GM12878 (cell line): ENCODE measurements around the gene CTCFL. TPM values are rescaled to one million over a fixed set of nuclear protein-coding genes. Genes with fewer than 3 reads are reported as not detected.

Experiments used
- ATAC-seq: fragments of 200-7000 bp; cut with Tn5 transposase; 3 replicates; pipeline ENCODE4 v1.9.1; 2020; ENCODE audit warnings: mild to moderate bottlenecking, moderate library complexity
- BruUV-seq: library from RNA; stranded (reverse); fragments of 400-500 nt; replicated peaks from 2 replicates; lab custom pipeline; 2021; lab: Mats Ljungman, UMichigan
- CTCF ChIA-PET: fragments of 300-600 bp; sonication (Branson Sonifier 250); formaldehyde crosslinking; extraction: SDS; loops from one replicate; lab custom pipeline; 2021; ENCODE audit warnings: inconsistent platforms; lab: Yijun Ruan, JAX
- POLR2A ChIA-PET: fragments of 350-600 bp; formaldehyde crosslinking; extraction: SDS; loops from one replicate; lab custom pipeline; 2021; ENCODE audit warnings: inconsistent platforms; lab: Charles Lee
- RAD21 ChIA-PET: fragments of 300-600 bp; sonication (Branson Sonifier 250); formaldehyde crosslinking; loops from one replicate; lab custom pipeline; 2023; ENCODE audit warnings: antibody characterized with exemption; ENCODE audit not compliant: unreplicated experiment; lab: Charles Lee
- SMC1A ChIA-PET: fragments of 300-600 bp; sonication (Branson Sonifier 250); formaldehyde crosslinking; loops from one replicate; lab custom pipeline; 2023; ENCODE audit not compliant: unreplicated experiment, uncharacterized antibody; lab: Charles Lee
- DNase-seq: peaks from one replicate; pipeline ENCODE4 v3.0.0-alpha.2; 2011; ENCODE audit warnings: low read depth, low spot score
- FAIRE-seq: peaks from 3 replicates; lab custom pipeline; 2011; peaks lifted over from hg19 to GRCh38; lab: Jason Lieb, UNC
- H2AFZ ChIP-seq: 2 replicates; pipeline ENCODE4 v1.6.0; 2011; ENCODE audit warnings: low read depth, low read length, control low read depth; ENCODE audit not compliant: control insufficient read depth
- H3K27ac ChIP-seq: 2 replicates; pipeline ENCODE4 v1.5.1; 2011; ENCODE audit warnings: control low read depth; ENCODE audit not compliant: control insufficient read depth, insufficient read depth
- H3K27me3 ChIP-seq, 2 experiments: replicated peaks in 1 of 2; 2 replicates each; pipeline versions ENCODE4 v1.6.0 to v1.6.1; 2011; ENCODE audit warnings: low read length in 1 of 2; ENCODE audit not compliant: control insufficient read depth in 2 of 2, insufficient read depth in 2 of 2
- H3K36me3 ChIP-seq, 2 experiments: 2 replicates each; pipeline ENCODE4 v1.5.1; 2011; ENCODE audit warnings: low read length in 1 of 2; ENCODE audit not compliant: control insufficient read depth in 2 of 2, insufficient read depth in 2 of 2
- H3K4me1 ChIP-seq: 2 replicates; pipeline ENCODE4 v1.6.1; 2011; ENCODE audit warnings: mild to moderate bottlenecking, low read length, moderate library complexity, mixed read lengths; ENCODE audit not compliant: control insufficient read depth, insufficient read depth
- H3K4me2 ChIP-seq: 2 replicates; pipeline ENCODE4 v1.6.0; 2011; ENCODE audit warnings: control low read depth; ENCODE audit not compliant: control insufficient read depth, insufficient read depth
- H3K4me3 ChIP-seq: fragments of 200-600 bp; sonication (generic); 2 replicates; pipeline ENCODE4 v1.5.1; 2016
- H3K79me2 ChIP-seq: 2 replicates; pipeline ENCODE4 v1.6.0; 2011; ENCODE audit warnings: low read length; ENCODE audit not compliant: control insufficient read depth, insufficient read depth
- H3K9ac ChIP-seq: 2 replicates; pipeline ENCODE4 v1.8.0; 2011; ENCODE audit warnings: low read length, control low read depth, mixed read lengths; ENCODE audit not compliant: control insufficient read depth, insufficient read depth
- H3K9me3 ChIP-seq: replicated peaks from 3 replicates; pipeline ENCODE4 v1.5.1; 2011; ENCODE audit warnings: mild to moderate bottlenecking, low read length; ENCODE audit not compliant: control insufficient read depth, insufficient read depth
- H4K20me1 ChIP-seq: 2 replicates; pipeline ENCODE4 v1.6.0; 2011; ENCODE audit not compliant: control insufficient read depth, insufficient read depth
- ASH2L ChIP-seq: fragments of 300-600, 200-600 bp; sonication (generic); IDR thresholded peaks from 2 replicates; pipeline ENCODE4 v1.6.1; 2017; ENCODE audit warnings: low read depth, mild to moderate bottlenecking, borderline replicate concordance
- BCL11A ChIP-seq: IDR thresholded peaks from 2 replicates; pipeline ENCODE4 v1.6.1; 2011; ENCODE audit warnings: low read depth, low read length
- BMI1 ChIP-seq: fragments of 450-650 bp; IDR thresholded peaks from 2 replicates; pipeline ENCODE4 v1.6.1; 2016; ENCODE audit warnings: mild to moderate bottlenecking, moderate library complexity, borderline replicate concordance
- CBX5 ChIP-seq: sonication (generic); IDR thresholded peaks from 2 replicates; pipeline ENCODE4 v1.6.1; 2016; ENCODE audit warnings: low read depth, moderate library complexity, mild to moderate bottlenecking, inconsistent platforms
- CHD4 ChIP-seq: fragments of 200-600 bp; sonication (generic); IDR thresholded peaks from 2 replicates; pipeline ENCODE4 v1.6.1; 2016; ENCODE audit warnings: mild to moderate bottlenecking
- EED ChIP-seq: sonication (generic); IDR thresholded peaks from 2 replicates; pipeline ENCODE4 v1.6.1; 2016; ENCODE audit warnings: antibody characterized with exemption, low read depth
- GATAD2B ChIP-seq: fragments of 450-650 bp; conservative IDR thresholded peaks from 2 replicates; pipeline ENCODE4 v1.6.1; 2017; ENCODE audit warnings: low read depth, mild to moderate bottlenecking, moderate library complexity
- IKZF1 ChIP-seq: fragments of 450-650 bp; conservative IDR thresholded peaks from 2 replicates; pipeline ENCODE4 v1.6.1; 2017; ENCODE audit warnings: antibody characterized with exemption, mild to moderate bottlenecking
- MXI1 ChIP-seq: fragments of 150-350 bp; IDR thresholded peaks from 2 replicates; pipeline ENCODE4 v1.6.1; 2011; ENCODE audit warnings: low read depth, mild to moderate bottlenecking, inconsistent platforms, low read length, improper control_type of control experiment
- POLR2A ChIP-seq: IDR thresholded peaks from 2 replicates; pipeline ENCODE4 v1.6.1; 2011; ENCODE audit warnings: low read depth, mild to moderate bottlenecking, low read length
- RELA ChIP-seq: fragments of 450-650 bp; IDR thresholded peaks from 2 replicates; pipeline ENCODE4 v1.8.0; 2014; ENCODE audit warnings: borderline replicate concordance; ENCODE audit not compliant: partially characterized antibody
- TCF7 ChIP-seq: IDR thresholded peaks from 2 replicates; pipeline ENCODE4 v1.6.1; 2014; ENCODE audit warnings: antibody characterized with exemption, borderline replicate concordance
- YY1 ChIP-seq: IDR thresholded peaks from 2 replicates; pipeline ENCODE4 v1.6.1; 2011; ENCODE audit warnings: low read depth, mild to moderate bottlenecking, low read length
- WGBS: methylation state at CpG from one replicate; pipeline ENCODE4 v1.1.6; 2016; ENCODE audit warnings: low lambda C conversion rate; ENCODE audit not compliant: insufficient replicate concordance, insufficient coverage; ENCODE audit errors: missing lambda C conversion rate; 5-methylcytosine and 5-hydroxymethylcytosine counted together
- in situ Hi-C: fragments of 300-500 bp; cut with MboI; formaldehyde crosslinking; loops from 9 replicates; pipeline ENCODE4 v1.14.3; 2018; ENCODE audit warnings: mixed read lengths
- intact Hi-C: fragments of 100-400 bp; cut with micrococcal nuclease; formaldehyde crosslinking; loops from one replicate; pipeline ENCODE4 v1.14.2; 2022; ENCODE audit not compliant: unreplicated experiment
- polyA plus RNA-seq, 11 experiments: library from polyadenylated mRNA; depleted of rRNA in 4 of 11; unstranded in 6 of 11; stranded (reverse) in 5 of 11; fragments of >200 nt; fragmentation: Nextera tagmentation in 4 of 11; fragmentation: Illumina TruSeq in 1 of 11; extraction: Ambion mirVana in 4 of 11; extraction: Trizol in 1 of 11; gene quantifications; 1 replicate in 1 of 11; 2 replicates in 10 of 11; pipeline versions ENCODE4 v1.2.1 to v1.2.3, GENCODE V29; 2011 to 2016; ENCODE audit warnings: inconsistent platforms in 2 of 11, missing spikeins in 2 of 11, low read depth in 1 of 11
- total RNA-seq, 4 experiments: library from RNA; depleted of rRNA in 3 of 4; stranded (reverse); fragments of >200 nt in 3 of 4; fragmentation: Illumina TruSeq in 1 of 4; extraction: Trizol in 1 of 4; gene quantifications; 2 replicates each; pipeline versions ENCODE4 v1.2.1 to v1.2.3, GENCODE V29; 2013 to 2021
- TF ChIP-seq, protein P1 (sequence below): fragments of 450-650 bp; IDR thresholded peaks from 2 replicates; pipeline ENCODE4 v1.6.1; 2017; ENCODE audit warnings: borderline replicate concordance
- TF ChIP-seq, protein P2 (sequence below): IDR thresholded peaks from 2 replicates; pipeline ENCODE4 v1.6.1; 2012; ENCODE audit warnings: low read depth, low read length, improper control_type of control experiment
- TF ChIP-seq, protein P3 (sequence below): fragments of 450-650 bp; IDR thresholded peaks from 2 replicates; pipeline ENCODE4 v1.6.1; 2017; ENCODE audit warnings: mild to moderate bottlenecking, low read depth, inconsistent platforms; ENCODE audit not compliant: poor library complexity, severe bottlenecking

The CTCFL gene
- total and polyA plus RNA-seq, 10 of the 15 experiments (the other 5 are each of a cell fraction or from before 2014, with no cell fraction given): 0.06 to 0.20 (median 0.11) TPM; not detected in 4

DNA sequence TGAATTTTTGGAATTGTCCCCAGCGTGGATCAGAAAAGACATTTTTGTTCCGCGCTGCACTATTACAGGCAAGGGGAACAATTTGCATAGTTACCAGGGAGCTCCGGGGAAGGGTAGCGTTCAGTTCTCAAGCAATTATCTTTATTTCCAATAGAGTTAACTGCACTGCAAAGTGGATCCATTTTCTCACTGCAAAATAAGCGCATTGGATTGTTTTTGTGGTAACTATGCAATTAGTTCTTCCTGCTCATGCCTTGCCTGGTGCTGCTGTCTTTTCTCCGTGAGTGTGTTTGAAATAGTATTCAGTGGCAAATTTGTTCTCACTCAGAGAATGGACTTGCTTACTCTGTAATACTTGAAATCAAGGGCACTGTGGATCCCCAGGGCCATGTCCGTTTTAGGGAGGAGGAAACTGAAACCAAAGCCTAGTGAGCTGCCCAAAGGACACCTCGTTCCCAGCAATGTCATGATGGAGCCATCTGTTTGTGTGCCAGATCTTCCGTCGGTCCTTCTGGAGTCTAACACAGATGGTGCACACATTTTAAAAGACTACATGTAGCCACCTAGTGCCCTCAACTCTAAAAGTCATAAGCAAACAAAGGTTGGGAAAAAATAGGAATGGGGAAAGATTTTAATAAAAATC, 28.6 kb upstream of the CTCFL start:
- ChIA-PET SMC1A (interaction anchor here (0.6 to 1.4 kb wide), 2 partner anchors 12 to 19 kb away, joined by 3 read pairs; no protein-coding TSS in a partner anchor), CTCF (no interaction called here), RAD21 (no interaction called here), POLR2A (no interaction called here)
- no TSS peak for BruUV-seq
- no peak overlapping the region for H2AFZ ChIP-seq
- no peak overlapping the region for H3K9ac ChIP-seq
- H3K4me2 ChIP-seq: no peak overlapping the region
- no peak overlapping the region for H3K27ac ChIP-seq
- H3K36me3 ChIP-seq: no peaks in the 10 kb centered on the region
- H3K4me3 ChIP-seq: no peak overlapping the region
- no peaks in the 10 kb centered on the region for H3K79me2 ChIP-seq
- intact Hi-C loops: no loop called here
- in situ Hi-C loops: no loop called here
- DNase-seq (no peak), FAIRE-seq (no peak), ATAC-seq (no peak)
- no peaks in the 10 kb centered on the region for H3K9me3 ChIP-seq
- TF ChIP-seq EED (no peak), IKZF1 (no peak), GATAD2B (no peak), RELA (no peak), POLR2A (no peak)
- TF ChIP-seq, protein P1, sequence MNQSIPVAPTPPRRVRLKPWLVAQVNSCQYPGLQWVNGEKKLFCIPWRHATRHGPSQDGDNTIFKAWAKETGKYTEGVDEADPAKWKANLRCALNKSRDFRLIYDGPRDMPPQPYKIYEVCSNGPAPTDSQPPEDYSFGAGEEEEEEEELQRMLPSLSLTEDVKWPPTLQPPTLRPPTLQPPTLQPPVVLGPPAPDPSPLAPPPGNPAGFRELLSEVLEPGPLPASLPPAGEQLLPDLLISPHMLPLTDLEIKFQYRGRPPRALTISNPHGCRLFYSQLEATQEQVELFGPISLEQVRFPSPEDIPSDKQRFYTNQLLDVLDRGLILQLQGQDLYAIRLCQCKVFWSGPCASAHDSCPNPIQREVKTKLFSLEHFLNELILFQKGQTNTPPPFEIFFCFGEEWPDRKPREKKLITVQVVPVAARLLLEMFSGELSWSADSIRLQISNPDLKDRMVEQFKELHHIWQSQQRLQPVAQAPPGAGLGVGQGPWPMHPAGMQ: no peak
- H4K20me1 ChIP-seq: no peaks in the 10 kb centered on the region
- 45% methylated on average over 11 of the region's 11 CpGs for WGBS
- no peaks in the 10 kb centered on the region for H3K4me1 ChIP-seq
- H3K27me3 ChIP-seq: peaks cover 5 to 6% of the 10 kb centered on the region in 2 experiments; a peak in 3 of 4 replicates

DNA sequence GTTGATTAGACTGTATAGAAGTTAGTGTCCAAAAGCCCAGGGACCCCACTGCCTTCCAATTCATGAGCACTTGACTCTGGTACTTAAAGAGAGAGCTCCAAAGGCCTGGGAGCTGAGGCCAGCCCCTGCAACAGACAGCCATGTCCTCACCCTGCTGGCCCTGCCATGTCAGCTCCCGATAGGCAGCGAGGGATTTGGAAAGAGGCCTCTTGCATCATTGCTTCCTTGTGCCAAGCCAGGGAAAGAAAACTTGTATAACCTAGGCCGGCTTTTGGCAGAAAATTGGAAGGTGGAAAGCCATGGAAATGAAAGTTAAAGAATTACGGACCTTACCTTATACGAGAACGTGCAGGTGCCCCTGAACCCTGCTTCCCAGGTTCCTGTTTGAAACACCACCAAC, 27.5 kb upstream of the CTCFL start:
- ChIA-PET CTCF (no interaction called here), POLR2A (no interaction called here), RAD21 (no interaction called here), SMC1A (no interaction called here)
- FAIRE-seq: no peak
- BruUV-seq: no TSS peak
- no peak overlapping the region for H3K9ac ChIP-seq
- no peak overlapping the region for H3K4me3 ChIP-seq
- no peaks in the 10 kb centered on the region for H3K36me3 ChIP-seq
- H3K79me2 ChIP-seq: no peaks in the 10 kb centered on the region
- WGBS: 75% methylated on average over 6 of the region's 6 CpGs
- H3K9me3 ChIP-seq: no peaks in the 10 kb centered on the region
- DNase-seq: no peak
- no peaks in the 10 kb centered on the region for H3K4me1 ChIP-seq
- ATAC-seq: no peak
- no peaks in the 10 kb centered on the region for H4K20me1 ChIP-seq
- no peak overlapping the region for H3K4me2 ChIP-seq
- no peak overlapping the region for H3K27ac ChIP-seq
- in situ Hi-C loops (no loop called here), intact Hi-C loops (no loop called here)
- no peak overlapping the region for H2AFZ ChIP-seq
- peaks cover 5 to 8% of the 10 kb centered on the region in 2 experiments; a peak in 3 of 4 replicates for H3K27me3 ChIP-seq
- TF ChIP-seq TCF7 (no peak), GATAD2B (no peak), YY1 (no peak), CHD4 (no peak), CBX5 (no peak), ASH2L (no peak), BCL11A (no peak), MXI1 (no peak), BMI1 (no peak), IKZF1 (no peak)
- TF ChIP-seq, protein P2, sequence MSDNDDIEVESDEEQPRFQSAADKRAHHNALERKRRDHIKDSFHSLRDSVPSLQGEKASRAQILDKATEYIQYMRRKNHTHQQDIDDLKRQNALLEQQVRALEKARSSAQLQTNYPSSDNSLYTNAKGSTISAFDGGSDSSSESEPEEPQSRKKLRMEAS: no peak
- TF ChIP-seq, protein P3, sequence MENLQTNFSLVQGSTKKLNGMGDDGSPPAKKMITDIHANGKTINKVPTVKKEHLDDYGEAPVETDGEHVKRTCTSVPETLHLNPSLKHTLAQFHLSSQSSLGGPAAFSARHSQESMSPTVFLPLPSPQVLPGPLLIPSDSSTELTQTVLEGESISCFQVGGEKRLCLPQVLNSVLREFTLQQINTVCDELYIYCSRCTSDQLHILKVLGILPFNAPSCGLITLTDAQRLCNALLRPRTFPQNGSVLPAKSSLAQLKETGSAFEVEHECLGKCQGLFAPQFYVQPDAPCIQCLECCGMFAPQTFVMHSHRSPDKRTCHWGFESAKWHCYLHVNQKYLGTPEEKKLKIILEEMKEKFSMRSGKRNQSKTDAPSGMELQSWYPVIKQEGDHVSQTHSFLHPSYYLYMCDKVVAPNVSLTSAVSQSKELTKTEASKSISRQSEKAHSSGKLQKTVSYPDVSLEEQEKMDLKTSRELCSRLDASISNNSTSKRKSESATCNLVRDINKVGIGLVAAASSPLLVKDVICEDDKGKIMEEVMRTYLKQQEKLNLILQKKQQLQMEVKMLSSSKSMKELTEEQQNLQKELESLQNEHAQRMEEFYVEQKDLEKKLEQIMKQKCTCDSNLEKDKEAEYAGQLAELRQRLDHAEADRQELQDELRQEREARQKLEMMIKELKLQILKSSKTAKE: no peak
